Jurkat, Clone E6-1 (cell line): Measurements from ENCODE around the gene NAGLU.

Source experiments
- DNase-seq: peaks from one replicate; pipeline ENCODE4 v3.0.0-alpha.2; 2011; ENCODE audit warnings: low read depth, low spot score
- H3K4me3 ChIP-seq: 2 replicates; pipeline ENCODE4 v1.5.1; 2011; ENCODE audit warnings: mild to moderate bottlenecking, low read length, control low read depth, moderate library complexity

NAGLU gene

GRCh38 chr17:42559075-42559474 lies 23.0 kb downstream of the NAGLU start:
- no peak overlapping the region for H3K4me3 ChIP-seq
- DNase-seq = no peak

- DNase-seq = no peak
- no peak overlapping the region for H3K4me3 ChIP-seq
These were observed 24.2 kb downstream of the NAGLU start for GRCh38 chr17:42560246-42560645.

GRCh38 chr17:42561897-42562387 lies 25.9 kb downstream of the NAGLU start, which contains the start of gene COASY:
Gene COASY (plus strand): TSS chr17:42562148. CDS start chr17:42562623, 475 bp downstream.
- peak; percentile 96 for DNase-seq
- H3K4me3 ChIP-seq = peak within 1 kb of the TSS; percentile 98

- DNase-seq = no peak
- peak overlapping the region; percentile 98 for H3K4me3 ChIP-seq
These were observed 26.5 kb downstream of the NAGLU start for GRCh38 chr17:42562388-42563142.

- peak overlapping the region; percentile 98 for H3K4me3 ChIP-seq
- DNase-seq = no peak
These were observed 27.1 kb downstream of the NAGLU start for GRCh38 chr17:42563143-42563509.

GRCh38 chr17:42563543-42563942 lies 27.5 kb downstream of the NAGLU start:
- peak overlapping the region; percentile 98 for H3K4me3 ChIP-seq
- DNase-seq = no peak

GRCh38 chr17:42563950-42564349 lies 27.9 kb downstream of the NAGLU start:
- DNase-seq = no peak
- no peak overlapping the region for H3K4me3 ChIP-seq

GRCh38 chr17:42564815-42565522 lies 28.9 kb downstream of the NAGLU start:
- H3K4me3 ChIP-seq = no peak overlapping the region

GRCh38 chr17:42565523-42566214 lies 29.6 kb downstream of the NAGLU start:
- H3K4me3 ChIP-seq = no peak overlapping the region
- no peak for DNase-seq

More at GRCh38 chr17:42564815-42565522, 28.9 kb downstream of the NAGLU start:
- no peak for DNase-seq

- H3K4me3 ChIP-seq = peak overlapping the region; percentile 58
- DNase-seq = no peak
These were observed 30.3 kb downstream of the NAGLU start for GRCh38 chr17:42566215-42566882.

GRCh38 chr17:42566883-42567573 lies 31.0 kb downstream of the NAGLU start, which contains the start of gene MLX:
Gene MLX (plus strand): TSS chr17:42567100. CDS start chr17:42567125, 25 bp downstream.
- DNase-seq = peak; percentile 83
- H3K4me3 ChIP-seq = peak within 1 kb of the TSS; percentile 58

GRCh38 chr17:42568341-42569111 lies 32.5 kb downstream of the NAGLU start:
- no peak overlapping the region for H3K4me3 ChIP-seq
- no peak for DNase-seq

- no peak overlapping the region for H3K4me3 ChIP-seq
- DNase-seq = no peak
These were observed 35.6 kb downstream of the NAGLU start for GRCh38 chr17:42571435-42572225.

GRCh38 chr17:42573095-42573494 lies 37.1 kb downstream of the NAGLU start:
- DNase-seq = no peak

GRCh38 chr17:42574463-42574862 lies 38.4 kb downstream of the NAGLU start:
- no peak overlapping the region for H3K4me3 ChIP-seq
- DNase-seq = no peak

More at GRCh38 chr17:42573095-42573494, 37.1 kb downstream of the NAGLU start:
- H3K4me3 ChIP-seq = no peak overlapping the region

GRCh38 chr17:42577140-42577531 lies 41.1 kb downstream of the NAGLU start:
- DNase-seq = peak; percentile 34

More at GRCh38 chr17:42577140-42577531, 41.1 kb downstream of the NAGLU start:
- peak overlapping the region; percentile 68 for H3K4me3 ChIP-seq
